Esophagus muscularis mucosa (tissue), 4 donors: Measurements from ENCODE around the gene ANKRD40. TPM values are rescaled to one million over a fixed set of nuclear protein-coding genes. Genes with fewer than 3 reads are reported as not detected.
"Not testable (repeated sequence)": the region's sequence is repeated elsewhere in the genome, so short reads cannot be mapped to it uniquely, and the experiment has no call there.

Experiments
- DNase-seq: peaks from one replicate; pipeline ENCODE4 v3.0.0-alpha.2; 2017; ENCODE audit errors: extremely low spot score
- H3K27ac ChIP-seq, 4 donors: fragments of 200-600 bp; sonication (generic); replicated peaks in 1 of 4; 1 replicate in 3 of 4; 2 replicates in 1 of 4; pipeline ENCODE4 v1.5.1; 2016 to 2019; ENCODE audit warnings: mild to moderate bottlenecking in 1 of 4
- H3K27me3 ChIP-seq, 4 donors: fragments of 200-600 bp; sonication (generic); one replicate each; pipeline versions ENCODE4 v1.5.1 to v1.6.0; 2016 to 2019
- H3K36me3 ChIP-seq, 4 donors: fragments of 200-600 bp; sonication (generic); one replicate each; pipeline ENCODE4 v1.5.1; 2016 to 2019
- H3K4me1 ChIP-seq, 4 donors: fragments of 200-600 bp; sonication (generic); one replicate each; pipeline ENCODE4 v1.5.1; 2016 to 2019
- H3K4me3 ChIP-seq, 4 donors: fragments of 200-600 bp; sonication (generic); 1 replicate in 2 of 4; 2 replicates in 2 of 4; pipeline ENCODE4 v1.5.1; 2016 to 2019; ENCODE audit warnings: mild to moderate bottlenecking in 4 of 4, moderate library complexity in 1 of 4
- H3K9me3 ChIP-seq, 4 donors: fragments of 200-600 bp; sonication (generic); 1 replicate in 3 of 4; 2 replicates in 1 of 4; pipeline ENCODE4 v1.5.1; 2016 to 2019
- EP300 ChIP-seq: sonication (generic); formaldehyde crosslinking; IDR thresholded peaks from one replicate; pipeline ENCODE4 v1.6.1; 2017; ENCODE audit warnings: antibody characterized with exemption
- POLR2A ChIP-seq: fragments of 450-650 bp; IDR thresholded peaks from one replicate; pipeline ENCODE4 v1.6.1; 2017; ENCODE audit warnings: antibody characterized with exemption, moderate library complexity, mild to moderate bottlenecking, low read depth
- POLR2AphosphoS5 ChIP-seq, 2 donors: sonication (generic); formaldehyde crosslinking; IDR thresholded peaks; one replicate each; pipeline ENCODE4 v1.6.1; 2017; ENCODE audit warnings: antibody characterized with exemption in 2 of 2
- WGBS: methylation state at CpG from one replicate; pipeline ENCODE4 v1.1.5; 2018; 5-methylcytosine and 5-hydroxymethylcytosine counted together
- intact Hi-C: fragments of 100-400 bp; cut with DNase I; formaldehyde crosslinking; loops from one replicate; pipeline ENCODE4 v1.15.1; 2023
- total RNA-seq, 4 donors: library from RNA; depleted of rRNA; stranded (reverse); fragments of >200 nt; gene quantifications; one replicate each; pipeline versions ENCODE4 v1.1.0 to v1.2.1, GENCODE V29; 2016
- TF ChIP-seq, protein P1 (sequence below), 3 experiments: fragments of 200-600 bp in 2 of 3; fragments of 450-650 bp in 1 of 3; sonication (generic) in 2 of 3; IDR thresholded peaks; one replicate each; pipeline ENCODE4 v1.5.1; 2017 to 2019; ENCODE audit warnings: antibody characterized with exemption in 3 of 3, mild to moderate bottlenecking in 2 of 3, moderate library complexity in 1 of 3

The ANKRD40 gene
- total RNA-seq, 4 donors from 2014 or later, result 73.1 to 96.2 (median 87.4) TPM

DNA sequence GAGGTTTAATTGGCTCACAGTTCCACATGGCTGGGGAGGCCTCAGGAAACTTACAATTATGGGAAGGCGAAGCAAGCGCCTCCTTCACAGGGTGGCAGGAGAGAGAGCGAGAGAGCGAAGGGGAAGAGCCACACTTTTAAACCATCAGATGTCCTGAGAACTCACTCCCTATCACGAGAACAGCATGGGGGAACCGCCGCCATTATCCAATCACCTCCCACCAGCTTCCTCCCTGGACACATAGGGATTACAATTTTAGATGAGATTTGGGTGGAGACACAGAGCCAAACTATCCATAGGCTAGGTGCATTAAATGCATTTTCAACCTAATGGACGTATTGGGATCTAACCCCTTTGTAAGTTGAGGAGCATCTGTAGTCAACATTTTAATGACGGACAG, 4.9 kb upstream of the ANKRD40 start:
- Histone ChIP-seq H3K4me1 (peaks cover 17 to 21% (median 20%) of the 10 kb centered on the region in 4 donors), H3K9me3 (no peaks in the 10 kb centered on the region), H3K27ac (no peak overlapping the region), H3K36me3 (no peaks in the 10 kb centered on the region), H3K4me3 (no peak overlapping the region), H3K27me3 (no peaks in the 10 kb centered on the region)
- no peak for DNase-seq
- WGBS, result 92% methylated on average over 9 of the region's 9 CpGs
- TF ChIP-seq, protein P1, sequence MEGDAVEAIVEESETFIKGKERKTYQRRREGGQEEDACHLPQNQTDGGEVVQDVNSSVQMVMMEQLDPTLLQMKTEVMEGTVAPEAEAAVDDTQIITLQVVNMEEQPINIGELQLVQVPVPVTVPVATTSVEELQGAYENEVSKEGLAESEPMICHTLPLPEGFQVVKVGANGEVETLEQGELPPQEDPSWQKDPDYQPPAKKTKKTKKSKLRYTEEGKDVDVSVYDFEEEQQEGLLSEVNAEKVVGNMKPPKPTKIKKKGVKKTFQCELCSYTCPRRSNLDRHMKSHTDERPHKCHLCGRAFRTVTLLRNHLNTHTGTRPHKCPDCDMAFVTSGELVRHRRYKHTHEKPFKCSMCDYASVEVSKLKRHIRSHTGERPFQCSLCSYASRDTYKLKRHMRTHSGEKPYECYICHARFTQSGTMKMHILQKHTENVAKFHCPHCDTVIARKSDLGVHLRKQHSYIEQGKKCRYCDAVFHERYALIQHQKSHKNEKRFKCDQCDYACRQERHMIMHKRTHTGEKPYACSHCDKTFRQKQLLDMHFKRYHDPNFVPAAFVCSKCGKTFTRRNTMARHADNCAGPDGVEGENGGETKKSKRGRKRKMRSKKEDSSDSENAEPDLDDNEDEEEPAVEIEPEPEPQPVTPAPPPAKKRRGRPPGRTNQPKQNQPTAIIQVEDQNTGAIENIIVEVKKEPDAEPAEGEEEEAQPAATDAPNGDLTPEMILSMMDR (IDR thresholded peaks at IDR 0.05), result no peak
- TF ChIP-seq POLR2A (no peak), EP300 (no peak), POLR2AphosphoS5 (IDR thresholded peaks at IDR 0.05) (no peak)
- intact Hi-C loops, result no loop called here

DNA sequence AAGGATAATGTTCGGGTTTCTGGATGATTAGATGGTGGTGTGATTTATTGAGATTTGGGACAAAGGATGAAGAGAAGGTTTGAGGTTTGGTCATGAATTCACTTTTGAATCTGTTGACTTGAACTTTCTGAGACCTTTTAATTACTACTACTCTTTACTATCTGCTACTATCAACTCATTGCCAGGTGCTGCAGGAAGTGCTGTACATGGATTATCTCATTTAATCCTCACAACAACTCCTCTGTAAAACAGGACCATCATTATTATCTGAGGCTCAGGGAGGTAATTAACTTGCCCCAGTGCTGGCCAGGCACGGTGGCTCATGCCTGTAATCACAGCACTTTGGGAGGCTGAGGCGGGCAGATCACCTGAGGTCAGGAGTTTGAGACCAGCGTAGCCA, 2.9 kb upstream of the ANKRD40 start:
- no peaks in the 10 kb centered on the region for H3K36me3 ChIP-seq
- H3K9me3 ChIP-seq, result no peaks in the 10 kb centered on the region
- intact Hi-C loops, result no loop called here
- TF ChIP-seq POLR2AphosphoS5 (IDR thresholded peaks at IDR 0.05) (no peak), EP300 (no peak), POLR2A (no peak)
- TF ChIP-seq, protein P1 (IDR thresholded peaks at IDR 0.05), result no peak
- peaks cover 25 to 38% (median 34%) of the 10 kb centered on the region in 4 donors for H3K4me1 ChIP-seq
- WGBS, result 85% methylated on average over 4 of the region's 4 CpGs
- H3K4me3 ChIP-seq, result no peak overlapping the region
- H3K27me3 ChIP-seq, result no peaks in the 10 kb centered on the region
- DNase-seq, result no peak
- peak overlapping the region in 1 of 4 donors; percentile 88 for H3K27ac ChIP-seq

DNA sequence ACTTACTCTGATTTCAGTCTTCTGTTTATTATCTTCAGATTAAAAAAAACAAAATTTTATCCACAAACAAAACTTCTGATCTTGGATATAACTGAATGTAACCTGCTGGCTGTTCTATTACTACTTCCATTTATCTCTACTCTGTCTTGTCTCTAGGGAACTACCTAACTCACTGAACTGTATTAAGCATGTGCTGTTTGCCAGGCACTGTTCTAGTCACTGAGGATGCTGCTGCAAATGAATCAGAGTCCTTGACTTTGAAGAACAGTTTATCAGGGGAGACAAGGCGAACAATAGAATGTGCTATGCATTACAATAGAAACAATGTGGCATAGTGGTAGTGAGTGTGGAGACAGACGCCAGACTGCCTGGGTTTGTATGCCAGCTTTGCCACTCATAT, 2.3 kb upstream of the ANKRD40 start:
- Histone ChIP-seq H3K4me3 (no peak overlapping the region), H3K9me3 (no peaks in the 10 kb centered on the region), H3K27me3 (no peaks in the 10 kb centered on the region), H3K4me1 (peaks cover 25 to 45% (median 40%) of the 10 kb centered on the region in 4 donors), H3K36me3 (no peaks in the 10 kb centered on the region), H3K27ac (peak overlapping the region; percentile 88 to 96 (median 93))
- no peak for TF ChIP-seq POLR2A
- intact Hi-C loops, result no loop called here
- 89% methylated on average over 2 of the region's 2 CpGs for WGBS
- DNase-seq, result no peak

DNA sequence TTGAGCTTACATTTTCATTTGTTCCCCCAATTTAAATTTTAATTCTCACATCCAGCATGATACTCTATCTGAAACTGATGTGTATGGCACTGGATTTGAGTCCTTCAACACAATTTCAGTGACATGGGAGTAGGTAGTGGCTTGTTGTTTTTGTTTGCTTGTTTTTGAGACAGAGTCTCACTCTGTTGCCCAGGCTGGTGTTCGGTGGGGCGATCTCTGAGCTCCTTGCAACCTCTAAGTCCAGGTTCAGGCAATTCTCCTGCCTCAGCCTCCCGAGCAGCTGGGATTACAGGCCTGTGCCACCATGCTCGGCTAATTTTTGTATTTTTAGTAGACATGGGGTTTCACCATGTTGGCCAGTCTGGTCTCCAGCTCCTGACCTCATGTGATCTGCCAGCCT, 1.3 kb upstream of the ANKRD40 start:
- H3K36me3 ChIP-seq, intact Hi-C loops, H3K9me3 ChIP-seq, DNase-seq, H3K27me3 ChIP-seq: not testable (repeated sequence)
- Histone ChIP-seq H3K27ac (peak overlapping the region; percentile 88 to 96 (median 93)), H3K4me3 (peak overlapping the region in 3 of 4 donors; percentile 77 to 84 (median 82)), H3K4me1 (peaks cover 25 to 54% (median 43%) of the 10 kb centered on the region in 4 donors)
- WGBS, result 90% methylated on average over 2 of the region's 4 CpGs

DNA sequence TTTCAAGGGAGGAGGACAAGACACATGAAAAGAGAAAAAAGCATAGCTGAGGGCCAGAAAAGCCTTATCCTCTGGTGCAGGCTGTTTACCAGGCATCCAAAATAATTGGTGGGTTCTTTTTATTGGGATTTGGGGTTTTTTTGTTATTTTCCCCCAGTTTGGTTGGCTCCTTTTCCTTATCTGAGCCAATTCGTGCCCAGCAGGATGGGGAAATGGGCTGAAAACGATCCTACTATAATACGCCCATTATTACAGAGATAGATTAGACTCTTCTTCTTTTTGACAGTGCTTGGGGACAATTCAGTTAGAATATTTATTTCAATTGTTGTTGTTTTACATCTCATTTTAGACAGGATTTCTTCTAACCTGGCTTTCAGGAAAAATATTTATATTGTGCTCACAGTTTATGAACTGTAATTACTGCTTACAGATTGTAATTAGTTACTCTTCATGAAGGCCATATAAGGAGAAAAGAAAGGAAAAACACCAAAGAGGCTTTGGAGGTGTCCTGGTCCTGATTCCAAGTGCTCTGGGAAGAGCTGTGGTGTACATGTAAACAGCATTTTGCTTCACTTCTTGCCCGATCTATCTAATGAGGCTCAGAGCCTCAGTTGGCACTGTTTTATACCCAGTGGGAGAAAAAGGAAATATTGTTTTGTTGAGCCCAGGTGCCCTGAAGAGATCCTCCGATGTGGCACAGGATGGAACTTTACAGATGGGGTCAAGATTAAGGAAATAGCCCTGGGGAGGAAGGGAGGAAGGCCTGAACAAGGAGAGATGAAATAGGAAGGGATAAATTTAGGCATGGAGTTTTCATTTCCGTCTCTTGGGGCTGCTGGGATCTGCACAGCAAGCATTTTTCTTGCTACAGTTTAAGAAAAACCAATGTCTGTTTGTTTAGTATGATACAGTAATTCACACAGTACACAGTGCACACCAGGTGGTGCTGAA, 611 bp upstream of the ANKRD40 start:
- no peak for DNase-seq
- Histone ChIP-seq H3K27ac (peak overlapping the region; percentile 88 to 96 (median 93)), H3K4me3 (peak overlapping the region; percentile 77 to 84 (median 80)), H3K27me3 (no peaks in the 10 kb centered on the region), H3K36me3 (peaks cover 0 to 15% (median 3%) of the 10 kb centered on the region in 4 donors), H3K9me3 (no peaks in the 10 kb centered on the region), H3K4me1 (peaks cover 32 to 62% (median 50%) of the 10 kb centered on the region in 4 donors)
- TF ChIP-seq, protein P1 (IDR thresholded peaks at IDR 0.05), result no peak
- TF ChIP-seq POLR2AphosphoS5 (IDR thresholded peaks at IDR 0.05), result peak in 1 of 2 donors; percentile 15
- WGBS, result 3% methylated on average over 6 of the region's 6 CpGs
- intact Hi-C loops, result no loop called here
